DND-41 (cell line): Measurements from ENCODE around the gene CSNK2A1.

Source experiments
- ATAC-seq: fragments of 200-7000 bp; cut with Tn5 transposase; 3 replicates; pipeline ENCODE4 v1.9.1; 2021; ENCODE audit warnings: low read depth; ENCODE audit not compliant: insufficient read depth
- DNase-seq: peaks from one replicate; pipeline ENCODE4 v3.0.0-alpha.2; 2020
- H2AFZ ChIP-seq: 2 replicates; pipeline ENCODE4 v1.6.0; 2012; ENCODE audit warnings: low read depth, low read length
- H3K27ac ChIP-seq: 2 replicates; pipeline ENCODE4 v1.5.1; 2012; ENCODE audit warnings: low read length, inconsistent platforms
- H3K27me3 ChIP-seq: fragments of 200-600 bp; sonication (generic); 2 replicates; pipeline ENCODE4 v1.6.0; 2012; ENCODE audit warnings: low read length, mild to moderate bottlenecking, inconsistent platforms; ENCODE audit not compliant: insufficient read depth, poor library complexity
- H3K36me3 ChIP-seq: 2 replicates; pipeline ENCODE4 v1.5.1; 2012; ENCODE audit warnings: low read length, inconsistent platforms; ENCODE audit not compliant: insufficient read depth
- H3K4me1 ChIP-seq: 2 replicates; pipeline ENCODE4 v1.5.1; 2012; ENCODE audit warnings: mild to moderate bottlenecking, low read length; ENCODE audit not compliant: insufficient read depth
- H3K4me2 ChIP-seq: 2 replicates; pipeline ENCODE4 v1.6.0; 2012; ENCODE audit warnings: mild to moderate bottlenecking, moderate library complexity, low read length, inconsistent platforms; ENCODE audit not compliant: insufficient read depth
- H3K4me3 ChIP-seq, 2 experiments: fragments of 200-600 bp in 1 of 2; shearing (Covaris generic) in 1 of 2; 2 replicates each; pipeline ENCODE4 v1.5.1; 2012 to 2016; ENCODE audit warnings: inconsistent platforms in 2 of 2, low read length in 2 of 2, mild to moderate bottlenecking in 2 of 2, low read depth in 1 of 2, moderate library complexity in 1 of 2
- H3K79me2 ChIP-seq: 2 replicates; pipeline ENCODE4 v1.6.0; 2012; ENCODE audit warnings: low read length, inconsistent platforms; ENCODE audit not compliant: insufficient read depth
- H3K9ac ChIP-seq: 2 replicates; pipeline ENCODE4 v1.6.0; 2012; ENCODE audit warnings: low read depth, mild to moderate bottlenecking, inconsistent platforms, low read length, moderate library complexity
- H3K9me3 ChIP-seq: 2 replicates; pipeline ENCODE4 v1.5.1; 2012; ENCODE audit warnings: low read length, moderate library complexity, mild to moderate bottlenecking, inconsistent platforms; ENCODE audit not compliant: insufficient read depth, severe bottlenecking
- H4K20me1 ChIP-seq: 2 replicates; pipeline ENCODE4 v1.6.0; 2012; ENCODE audit warnings: low read length; ENCODE audit not compliant: insufficient read depth
- CTCF ChIP-seq: IDR thresholded peaks from 2 replicates; pipeline ENCODE4 v1.5.1; 2012; ENCODE audit warnings: borderline replicate concordance, low read length, moderate library complexity, mild to moderate bottlenecking; ENCODE audit not compliant: poor library complexity, severe bottlenecking; ENCODE audit errors: extremely low read depth
- EZH2 ChIP-seq: IDR thresholded peaks from 3 replicates; pipeline ENCODE4 v1.6.1; 2012; ENCODE audit warnings: borderline replicate concordance, low read depth, mild to moderate bottlenecking, moderate library complexity, low read length, inconsistent platforms; ENCODE audit not compliant: severe bottlenecking

Gene CSNK2A1

GRCh38 chr20:588932-589672, 45.5 kb upstream of the CSNK2A1 start:
- H3K79me2 ChIP-seq = no peaks in the 10 kb centered on the region
- no peaks in the 10 kb centered on the region for H3K36me3 ChIP-seq
- H3K9ac ChIP-seq = no peak overlapping the region
- H3K4me2 ChIP-seq = no peak overlapping the region
- H3K9me3 ChIP-seq = no peaks in the 10 kb centered on the region
- H2AFZ ChIP-seq = no peak overlapping the region
- H4K20me1 ChIP-seq = no peaks in the 10 kb centered on the region
- H3K27me3 ChIP-seq = peaks cover 6% of the 10 kb centered on the region
- no peak overlapping the region for H3K4me3 ChIP-seq
- no peak overlapping the region for H3K27ac ChIP-seq
- ATAC-seq = no peak
- no peaks in the 10 kb centered on the region for H3K4me1 ChIP-seq
- TF ChIP-seq EZH2 (no peak), CTCF (no peak)
- DNase-seq = no peak

GRCh38 chr20:588476-588875, 44.9 kb upstream of the CSNK2A1 start:
- no peak for DNase-seq
- Histone ChIP-seq H2AFZ (no peak overlapping the region), H3K9me3 (no peaks in the 10 kb centered on the region), H3K27me3 (peaks cover 6% of the 10 kb centered on the region), H3K4me1 (no peaks in the 10 kb centered on the region), H3K4me2 (no peak overlapping the region), H3K36me3 (no peaks in the 10 kb centered on the region), H3K79me2 (no peaks in the 10 kb centered on the region), H4K20me1 (no peaks in the 10 kb centered on the region), H3K27ac (no peak overlapping the region), H3K9ac (no peak overlapping the region), H3K4me3 (no peak overlapping the region)
- no peak for ATAC-seq
- no peak for TF ChIP-seq EZH2
- TF ChIP-seq CTCF = no peak

GRCh38 chr20:584971-585301, 41.3 kb upstream of the CSNK2A1 start:
- Histone ChIP-seq H2AFZ (no peak overlapping the region), H3K4me3 (no peak overlapping the region), H3K36me3 (no peaks in the 10 kb centered on the region), H3K27ac (no peak overlapping the region), H3K4me1 (no peaks in the 10 kb centered on the region), H4K20me1 (no peaks in the 10 kb centered on the region), H3K4me2 (no peak overlapping the region), H3K27me3 (peaks cover 6% of the 10 kb centered on the region), H3K9me3 (no peaks in the 10 kb centered on the region), H3K79me2 (no peaks in the 10 kb centered on the region), H3K9ac (no peak overlapping the region)
- DNase-seq (no peak), ATAC-seq (no peak)
- no peak for TF ChIP-seq CTCF
- no peak for TF ChIP-seq EZH2
